Measurements from ENCODE around the gene CAPN10. TPM values are rescaled to one million over a fixed set of nuclear protein-coding genes. Genes with fewer than 3 reads are reported as not detected.

CAPN10 gene
- polyA plus RNA-seq, 1 donor (not counting 4 experiments of a cell fraction or from before 2014, with no cell fraction given), result 7.1 TPM

DNA sequence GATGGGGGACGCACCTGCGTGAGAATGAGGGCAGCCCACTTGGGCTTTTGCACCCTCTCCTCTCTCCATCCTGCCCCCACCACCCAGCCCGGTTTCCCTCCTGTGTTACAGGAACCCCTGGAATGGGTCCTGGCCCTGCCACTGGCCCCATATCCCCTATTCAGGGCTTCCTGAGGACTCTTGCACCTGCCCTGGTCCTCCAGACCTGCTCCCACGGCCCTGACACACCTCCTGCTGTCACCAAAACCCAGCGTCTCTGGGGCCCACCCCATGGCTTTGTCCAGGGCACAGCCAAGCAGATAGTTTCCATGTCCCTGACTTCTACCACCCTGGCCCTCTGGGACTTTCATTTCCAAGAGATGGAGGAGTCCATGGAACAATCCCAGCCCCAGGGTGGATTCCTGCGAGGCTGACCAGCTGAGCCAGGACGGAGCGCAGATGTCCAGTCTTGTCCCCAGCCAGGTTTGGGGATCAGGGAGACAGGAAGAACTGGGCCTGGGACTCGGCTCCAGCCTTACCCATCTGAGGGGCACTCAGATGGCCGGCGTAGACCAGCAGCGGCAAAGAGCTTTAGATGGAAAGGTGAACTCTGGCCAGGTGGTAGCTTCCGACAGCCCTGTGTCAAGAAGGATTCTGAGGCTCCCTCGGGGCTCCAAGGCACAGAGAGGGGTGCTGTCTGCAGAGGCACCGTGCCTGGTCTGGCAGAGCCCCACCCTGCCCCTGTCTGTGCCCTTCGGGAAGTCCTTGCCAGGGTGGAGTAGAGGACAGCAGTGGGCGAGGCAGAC is 50.8 kb downstream of the CAPN10 start:
- Histone ChIP-seq H3K79me2 (ENCODE audit: control insufficient read depth, insufficient read depth, low read length) (no peaks in the 10 kb centered on the region), H3K27me3 (ENCODE audit: control insufficient read depth, extremely low read depth, insufficient read depth, low read length) (peaks cover 3% of the 10 kb centered on the region), H3K4me2 (ENCODE audit: control insufficient read depth, extremely low read depth, insufficient read depth, low read depth, low read length) (no peak overlapping the region), H3K9me1 (ENCODE audit: control insufficient read depth, extremely low read depth, insufficient read depth, low read length) (no peaks in the 10 kb centered on the region), H3K36me3 (ENCODE audit: control insufficient read depth in 2 of 2, extremely low read depth in 1 of 2, insufficient read depth in 2 of 2, low read length in 2 of 2) (no peaks in the 10 kb centered on the region), H3K9me3 (ENCODE audit: control insufficient read depth, low read depth, low read length) (peaks cover 3% of the 10 kb centered on the region), H2AFZ (ENCODE audit: control insufficient read depth, low read length) (no peak overlapping the region), H3K9ac (ENCODE audit: control insufficient read depth, extremely low read depth, insufficient read depth, low read length) (no peak overlapping the region), H3K27ac (ENCODE audit: control insufficient read depth, insufficient read depth, low read length) (no peak overlapping the region), H3K4me1 (ENCODE audit: control insufficient read depth, extremely low read depth, insufficient read depth, low read length) (no peaks in the 10 kb centered on the region), H4K20me1 (ENCODE audit: control insufficient read depth, extremely low read depth, insufficient read depth, low read length) (no peaks in the 10 kb centered on the region), H3K4me3 (ENCODE audit: control insufficient read depth in 2 of 3, extremely low read depth in 1 of 3, insufficient read depth in 2 of 3, low read depth in 1 of 3, low read length in 3 of 3) (no peak overlapping the region)
- dilution Hi-C loops (cut with MboI; ENCODE audit: extremely low pct_ligation_motif_present, low sequenced_read_pairs), result no loop called here
- TF ChIP-seq EZH2 (IDR thresholded peaks at IDR 0.05; ENCODE audit: low read length), result no peak
- TF ChIP-seq CTCF (optimal IDR thresholded peaks at IDR 0.05 in 1 of 3, IDR thresholded peaks at IDR 0.05 in 1 of 3, conservative IDR thresholded peaks at IDR 0.05 in 1 of 3; ENCODE audit: extremely low read depth in 1 of 3, insufficient read depth in 2 of 3, low read length in 3 of 3), result no peak
- FAIRE-seq (no peak), DNase-seq (ENCODE audit: low read depth, low spot score) (no peak)

DNA sequence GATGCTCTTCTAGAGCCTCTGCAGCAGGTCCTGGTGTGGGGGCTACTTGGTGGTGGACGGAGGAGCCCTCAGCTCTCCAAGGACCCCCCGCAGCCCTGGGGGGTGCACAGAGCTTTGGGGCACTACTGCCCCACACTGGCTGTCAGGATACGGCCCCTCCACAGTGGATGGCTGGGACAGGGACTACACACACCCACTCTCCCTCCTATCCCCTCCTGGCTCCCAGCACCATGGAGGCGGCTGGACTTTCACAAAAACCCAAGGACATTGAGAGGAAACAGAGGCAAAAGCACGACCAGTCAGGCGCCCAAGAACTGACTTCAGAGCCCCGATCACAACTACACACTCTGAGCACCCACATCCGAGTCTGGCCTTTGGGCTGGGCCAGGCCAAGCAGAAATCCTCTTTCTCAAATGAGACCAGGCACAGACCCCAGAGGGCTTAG is 51.4 kb downstream of the CAPN10 start:
- Histone ChIP-seq H4K20me1 (ENCODE audit: control insufficient read depth, extremely low read depth, insufficient read depth, low read length) (no peaks in the 10 kb centered on the region), H3K9ac (ENCODE audit: control insufficient read depth, extremely low read depth, insufficient read depth, low read length) (no peak overlapping the region), H3K36me3 (ENCODE audit: control insufficient read depth in 2 of 2, extremely low read depth in 1 of 2, insufficient read depth in 2 of 2, low read length in 2 of 2) (no peaks in the 10 kb centered on the region), H3K9me1 (ENCODE audit: control insufficient read depth, extremely low read depth, insufficient read depth, low read length) (no peaks in the 10 kb centered on the region), H3K27me3 (ENCODE audit: control insufficient read depth, extremely low read depth, insufficient read depth, low read length) (peaks cover 3% of the 10 kb centered on the region), H2AFZ (ENCODE audit: control insufficient read depth, low read length) (no peak overlapping the region), H3K27ac (ENCODE audit: control insufficient read depth, insufficient read depth, low read length) (no peak overlapping the region), H3K79me2 (ENCODE audit: control insufficient read depth, insufficient read depth, low read length) (no peaks in the 10 kb centered on the region), H3K4me1 (ENCODE audit: control insufficient read depth, extremely low read depth, insufficient read depth, low read length) (no peaks in the 10 kb centered on the region), H3K4me2 (ENCODE audit: control insufficient read depth, extremely low read depth, insufficient read depth, low read depth, low read length) (no peak overlapping the region), H3K4me3 (ENCODE audit: control insufficient read depth in 2 of 3, extremely low read depth in 1 of 3, insufficient read depth in 2 of 3, low read depth in 1 of 3, low read length in 3 of 3) (no peak overlapping the region), H3K9me3 (ENCODE audit: control insufficient read depth, low read depth, low read length) (peaks cover 3% of the 10 kb centered on the region)
- no peak for FAIRE-seq
- no peak for TF ChIP-seq EZH2 (IDR thresholded peaks at IDR 0.05; ENCODE audit: low read length)
- TF ChIP-seq CTCF (optimal IDR thresholded peaks at IDR 0.05 in 1 of 3, IDR thresholded peaks at IDR 0.05 in 1 of 3, conservative IDR thresholded peaks at IDR 0.05 in 1 of 3; ENCODE audit: extremely low read depth in 1 of 3, insufficient read depth in 2 of 3, low read length in 3 of 3), result no peak
- DNase-seq (ENCODE audit: low read depth, low spot score), result no peak
- dilution Hi-C loops (cut with MboI; ENCODE audit: extremely low pct_ligation_motif_present, low sequenced_read_pairs), result no loop called here

Measured in keratinocyte (primary cell).